GM20000 (cell line): ENCODE data around the gene SPRR3.
"Not testable (repeated sequence)": the region's sequence is repeated elsewhere in the genome, so short reads cannot be mapped to it uniquely, and the experiment has no call there.

Experiments
- DNase-seq: peaks from one replicate; pipeline ENCODE4 v3.0.0; 2012; ENCODE audit warnings: low spot score
- CTCF ChIP-seq: IDR thresholded peaks from 2 replicates; pipeline ENCODE4 v1.5.1; 2012; ENCODE audit warnings: mild to moderate bottlenecking, control low read depth; ENCODE audit errors: extremely low read depth, missing control alignments

The SPRR3 gene

GRCh38 chr1:152998476-152998875 is 3.1 kb upstream of the SPRR3 start:
- TF ChIP-seq CTCF = no peak
- no peak for DNase-seq

GRCh38 chr1:152999818-153000217 is 1.7 kb upstream of the SPRR3 start:
- TF ChIP-seq CTCF = no peak
- no peak for DNase-seq

DNA sequence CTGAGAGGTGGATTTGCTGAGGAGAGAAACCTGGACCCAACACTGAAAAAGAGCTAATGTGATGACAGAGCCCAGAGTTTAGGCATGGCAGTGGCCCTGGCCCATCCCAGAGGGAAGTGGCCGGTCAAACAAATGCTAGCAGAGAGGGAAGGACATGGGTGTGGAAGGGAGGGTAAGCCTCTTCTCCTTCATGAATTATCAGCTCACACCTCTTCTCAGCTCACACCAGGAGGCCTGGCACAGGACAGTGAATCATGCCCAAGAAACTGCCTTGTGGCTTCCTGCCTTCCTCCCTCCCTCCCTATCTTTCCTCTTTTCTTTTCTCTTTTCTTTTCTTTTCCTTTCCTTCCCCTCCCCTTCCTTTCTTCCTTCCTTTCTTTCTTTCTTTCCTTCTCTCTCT is 1.3 kb upstream of the SPRR3 start:
- no peak for DNase-seq
- TF ChIP-seq CTCF = no peak

DNA sequence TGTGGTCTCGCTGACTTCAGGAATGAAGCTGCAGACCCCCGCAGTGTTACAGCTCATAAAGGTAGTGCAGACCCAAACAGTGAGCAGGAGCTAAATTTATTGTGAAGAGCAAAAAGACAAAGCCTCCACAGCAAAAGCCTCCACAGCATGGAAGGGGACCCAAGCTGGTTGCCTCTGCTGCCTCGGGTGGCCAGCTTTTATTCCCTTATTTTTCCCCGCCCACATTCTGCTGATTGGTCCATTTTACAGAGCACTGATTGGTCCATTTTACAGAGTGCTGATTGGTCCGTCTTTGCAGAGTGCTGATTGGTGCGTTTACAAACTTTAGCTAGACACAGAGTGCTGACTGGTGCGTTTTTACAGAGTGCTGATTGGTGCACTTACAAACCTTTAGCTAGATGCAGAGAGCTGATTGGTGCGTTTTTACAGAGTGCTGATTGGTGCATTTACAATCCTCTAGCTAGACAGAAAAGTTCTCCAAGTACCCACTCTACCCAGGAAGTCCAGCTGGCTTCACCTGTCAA is 9.7 kb downstream of the SPRR3 start:
- DNase-seq = not testable (repeated sequence)

DNA sequence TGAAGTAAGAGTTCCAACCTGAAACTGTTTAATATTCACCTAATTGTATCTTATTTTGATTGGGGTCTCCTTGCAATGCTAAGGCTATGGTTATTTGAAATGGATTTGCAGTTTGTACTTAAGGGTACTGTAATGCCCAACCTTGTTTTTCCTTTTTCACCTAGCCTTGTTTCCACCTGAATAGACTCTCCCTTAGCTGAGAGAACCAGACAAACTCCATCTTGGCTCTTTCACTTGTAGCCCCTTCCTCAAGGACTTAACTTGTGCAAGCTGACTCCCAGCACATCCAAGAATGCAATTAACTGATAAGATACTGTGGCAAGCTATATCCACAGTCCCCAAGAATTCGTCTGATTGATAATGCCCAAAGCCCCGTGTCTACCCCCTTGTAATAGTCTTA is 20.3 kb downstream of the SPRR3 start:
- DNase-seq = not testable (repeated sequence)

- DNase-seq = not testable (repeated sequence)
Measured at GRCh38 chr1:153022340-153022739, 20.8 kb downstream of the SPRR3 start.

GRCh38 chr1:153023109-153023508 is 21.6 kb downstream of the SPRR3 start:
- DNase-seq = no peak
- TF ChIP-seq CTCF = no peak

GRCh38 chr1:153024413-153024812 is 22.9 kb downstream of the SPRR3 start:
- TF ChIP-seq CTCF = no peak
- DNase-seq = no peak

GRCh38 chr1:153025797-153026196 is 24.2 kb downstream of the SPRR3 start:
- TF ChIP-seq CTCF = no peak
- DNase-seq = no peak
